PFSK-1 (cell line): ENCODE measurements around the gene LRRC26.

Experiments used
- FOXP2 ChIP-seq: optimal IDR thresholded peaks from 2 replicates; pipeline ENCODE3; 2011; ENCODE audit warnings: borderline replicate concordance, control low read depth, inconsistent platforms; ENCODE audit not compliant: insufficient read depth; ENCODE audit errors: extremely low read length, extremely low read depth
- POLR2AphosphoS5 ChIP-seq: IDR thresholded peaks from 2 replicates; pipeline ENCODE4 v1.6.1; 2012; ENCODE audit warnings: low read depth, mild to moderate bottlenecking, control low read depth, low read length, moderate library complexity
- SIN3A ChIP-seq: IDR thresholded peaks from 2 replicates; pipeline ENCODE4 v1.6.1; 2012; ENCODE audit warnings: mild to moderate bottlenecking, low read length, moderate library complexity, borderline replicate concordance; ENCODE audit not compliant: insufficient read depth
- TF ChIP-seq, protein P1 (sequence below), 2 experiments: IDR thresholded peaks; 2 replicates each; pipeline versions ENCODE4 v1.6.1 to v1.8.0; 2011 to 2012; ENCODE audit warnings: low read depth in 2 of 2, low read length in 2 of 2, control low read depth in 1 of 2, inconsistent platforms in 1 of 2, mild to moderate bottlenecking in 1 of 2, moderate library complexity in 1 of 2; ENCODE audit not compliant: insufficient read depth in 1 of 2

DNA sequence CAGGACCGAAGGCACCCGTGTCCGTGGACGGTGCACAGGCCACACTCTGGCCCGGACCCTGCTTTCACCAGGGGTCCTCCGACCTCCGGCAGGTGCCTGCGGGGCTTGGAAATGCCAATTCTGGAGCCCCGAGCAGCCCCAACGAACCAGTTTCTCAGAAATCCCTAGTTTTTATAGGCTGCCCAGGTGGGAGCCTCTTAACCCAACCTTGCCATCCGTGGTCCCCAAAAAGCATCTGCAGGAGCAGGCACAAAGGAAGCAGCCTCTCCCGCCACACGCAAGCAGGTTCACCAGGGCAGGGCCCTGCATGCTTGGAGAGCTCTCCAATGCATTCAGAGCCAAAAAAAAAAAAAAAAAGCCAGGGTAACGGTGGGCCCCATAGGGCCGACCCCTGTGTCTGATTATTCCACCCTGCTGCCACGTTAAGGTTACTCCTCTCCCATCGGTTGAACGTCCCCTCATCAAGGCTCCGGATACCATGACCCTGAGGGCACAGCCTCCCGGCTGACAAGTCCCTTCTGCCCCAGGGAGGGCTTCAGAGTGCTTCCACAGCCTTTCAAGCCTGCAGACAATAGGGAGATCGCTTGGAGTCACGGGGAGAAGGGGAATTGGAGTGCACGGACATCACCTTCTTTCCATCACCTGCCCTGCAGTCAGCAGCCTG lies 31.5 kb upstream of the LRRC26 start:
- TF ChIP-seq POLR2AphosphoS5 (no peak), SIN3A (no peak), FOXP2 (no peak)
- TF ChIP-seq, protein P1, sequence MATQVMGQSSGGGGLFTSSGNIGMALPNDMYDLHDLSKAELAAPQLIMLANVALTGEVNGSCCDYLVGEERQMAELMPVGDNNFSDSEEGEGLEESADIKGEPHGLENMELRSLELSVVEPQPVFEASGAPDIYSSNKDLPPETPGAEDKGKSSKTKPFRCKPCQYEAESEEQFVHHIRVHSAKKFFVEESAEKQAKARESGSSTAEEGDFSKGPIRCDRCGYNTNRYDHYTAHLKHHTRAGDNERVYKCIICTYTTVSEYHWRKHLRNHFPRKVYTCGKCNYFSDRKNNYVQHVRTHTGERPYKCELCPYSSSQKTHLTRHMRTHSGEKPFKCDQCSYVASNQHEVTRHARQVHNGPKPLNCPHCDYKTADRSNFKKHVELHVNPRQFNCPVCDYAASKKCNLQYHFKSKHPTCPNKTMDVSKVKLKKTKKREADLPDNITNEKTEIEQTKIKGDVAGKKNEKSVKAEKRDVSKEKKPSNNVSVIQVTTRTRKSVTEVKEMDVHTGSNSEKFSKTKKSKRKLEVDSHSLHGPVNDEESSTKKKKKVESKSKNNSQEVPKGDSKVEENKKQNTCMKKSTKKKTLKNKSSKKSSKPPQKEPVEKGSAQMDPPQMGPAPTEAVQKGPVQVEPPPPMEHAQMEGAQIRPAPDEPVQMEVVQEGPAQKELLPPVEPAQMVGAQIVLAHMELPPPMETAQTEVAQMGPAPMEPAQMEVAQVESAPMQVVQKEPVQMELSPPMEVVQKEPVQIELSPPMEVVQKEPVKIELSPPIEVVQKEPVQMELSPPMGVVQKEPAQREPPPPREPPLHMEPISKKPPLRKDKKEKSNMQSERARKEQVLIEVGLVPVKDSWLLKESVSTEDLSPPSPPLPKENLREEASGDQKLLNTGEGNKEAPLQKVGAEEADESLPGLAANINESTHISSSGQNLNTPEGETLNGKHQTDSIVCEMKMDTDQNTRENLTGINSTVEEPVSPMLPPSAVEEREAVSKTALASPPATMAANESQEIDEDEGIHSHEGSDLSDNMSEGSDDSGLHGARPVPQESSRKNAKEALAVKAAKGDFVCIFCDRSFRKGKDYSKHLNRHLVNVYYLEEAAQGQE (IDR thresholded peaks at IDR 0.05; ENCODE audit: insufficient read depth in 1 of 2, low read depth in 2 of 2, low read length in 2 of 2), result no peak
